HL-60 (cell line): ENCODE results near the gene PRR18.

Source experiments
- DNase-seq, 2 experiments: peaks; one replicate each; pipeline ENCODE4 v3.0.0-alpha.2; 2010 to 2020; ENCODE audit warnings: low read depth in 1 of 2, low spot score in 1 of 2
- H3K27ac ChIP-seq: fragments of 250-450 bp; sonication (Bioruptor Pico); replicated peaks from 2 replicates; pipeline ENCODE4 v1.5.1; 2020; ENCODE audit warnings: mild to moderate bottlenecking, moderate library complexity
- H3K27me3 ChIP-seq: fragments of 250-450 bp; sonication (Bioruptor Pico); 2 replicates; pipeline ENCODE4 v1.5.1; 2021; ENCODE audit warnings: mild to moderate bottlenecking, moderate library complexity; ENCODE audit not compliant: insufficient read depth, poor library complexity, severe bottlenecking
- H3K4me3 ChIP-seq: replicated peaks from 2 replicates; pipeline ENCODE4 v1.5.1; 2011; ENCODE audit warnings: mild to moderate bottlenecking, control low read depth, low read length; ENCODE audit not compliant: insufficient read depth
- GABPA ChIP-seq: IDR thresholded peaks from 2 replicates; pipeline ENCODE4 v1.6.1; 2012; ENCODE audit warnings: low read depth
- POLR2AphosphoS5 ChIP-seq: IDR thresholded peaks from 2 replicates; pipeline ENCODE4 v1.6.1; 2012; ENCODE audit warnings: low read depth
- SPI1 ChIP-seq: IDR thresholded peaks from 2 replicates; pipeline ENCODE4 v1.6.1; 2012; ENCODE audit warnings: low read depth, mild to moderate bottlenecking, borderline replicate concordance
- TF ChIP-seq, protein P1 (sequence below): IDR thresholded peaks from 2 replicates; pipeline ENCODE4 v1.6.1; 2012; ENCODE audit warnings: low read depth; ENCODE audit not compliant: insufficient replicate concordance
- TF ChIP-seq, protein P2 (sequence below): IDR thresholded peaks from one replicate; pipeline ENCODE4 v1.5.1; 2011; ENCODE audit warnings: low read length, control low read depth, inconsistent platforms; ENCODE audit not compliant: insufficient read depth

Gene PRR18

DNA sequence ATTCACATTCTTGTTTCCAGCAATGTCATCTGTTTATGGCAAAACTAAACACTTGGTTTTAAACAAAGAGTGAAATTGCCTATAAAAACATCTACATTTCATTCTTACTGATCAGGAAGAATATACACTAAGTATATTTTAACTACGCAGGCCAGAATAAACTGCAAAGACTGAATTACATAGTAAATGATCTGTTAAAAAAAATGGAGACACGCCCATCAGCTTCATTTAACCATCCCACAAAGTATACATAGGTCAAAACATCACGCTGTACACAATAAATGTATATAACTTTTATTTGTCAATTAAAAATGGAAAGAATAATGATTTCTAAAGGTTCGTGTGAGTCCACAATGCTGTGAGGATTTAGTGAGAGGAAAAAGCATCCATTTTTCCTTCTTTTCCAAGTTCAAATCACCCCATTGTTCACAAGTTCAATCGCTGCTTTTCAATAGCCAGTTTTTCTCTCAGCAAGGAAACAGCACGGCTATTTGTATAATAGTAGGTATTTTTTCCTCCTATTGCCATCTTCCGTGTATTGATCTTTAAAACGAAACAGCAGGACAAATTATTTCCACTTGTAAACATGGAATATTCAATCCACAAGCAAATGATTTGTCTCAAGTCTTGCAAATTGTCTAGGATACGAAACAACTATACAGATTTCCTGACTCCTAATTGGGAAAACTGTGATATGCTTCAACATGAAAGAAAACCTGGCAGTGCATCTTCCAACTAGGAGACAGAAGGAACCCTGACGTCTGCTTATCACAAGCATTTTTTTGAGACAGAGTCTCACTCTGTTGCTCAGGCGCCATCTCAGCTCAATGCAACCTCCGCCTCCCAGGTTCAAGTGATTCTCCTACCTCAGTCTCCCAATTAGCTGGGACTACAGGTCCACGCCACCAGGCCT is 23.6 kb upstream of the PRR18 start:
- H3K4me3 ChIP-seq: no peak overlapping the region
- no peaks in the 10 kb centered on the region for H3K27me3 ChIP-seq
- TF ChIP-seq, protein P1, sequence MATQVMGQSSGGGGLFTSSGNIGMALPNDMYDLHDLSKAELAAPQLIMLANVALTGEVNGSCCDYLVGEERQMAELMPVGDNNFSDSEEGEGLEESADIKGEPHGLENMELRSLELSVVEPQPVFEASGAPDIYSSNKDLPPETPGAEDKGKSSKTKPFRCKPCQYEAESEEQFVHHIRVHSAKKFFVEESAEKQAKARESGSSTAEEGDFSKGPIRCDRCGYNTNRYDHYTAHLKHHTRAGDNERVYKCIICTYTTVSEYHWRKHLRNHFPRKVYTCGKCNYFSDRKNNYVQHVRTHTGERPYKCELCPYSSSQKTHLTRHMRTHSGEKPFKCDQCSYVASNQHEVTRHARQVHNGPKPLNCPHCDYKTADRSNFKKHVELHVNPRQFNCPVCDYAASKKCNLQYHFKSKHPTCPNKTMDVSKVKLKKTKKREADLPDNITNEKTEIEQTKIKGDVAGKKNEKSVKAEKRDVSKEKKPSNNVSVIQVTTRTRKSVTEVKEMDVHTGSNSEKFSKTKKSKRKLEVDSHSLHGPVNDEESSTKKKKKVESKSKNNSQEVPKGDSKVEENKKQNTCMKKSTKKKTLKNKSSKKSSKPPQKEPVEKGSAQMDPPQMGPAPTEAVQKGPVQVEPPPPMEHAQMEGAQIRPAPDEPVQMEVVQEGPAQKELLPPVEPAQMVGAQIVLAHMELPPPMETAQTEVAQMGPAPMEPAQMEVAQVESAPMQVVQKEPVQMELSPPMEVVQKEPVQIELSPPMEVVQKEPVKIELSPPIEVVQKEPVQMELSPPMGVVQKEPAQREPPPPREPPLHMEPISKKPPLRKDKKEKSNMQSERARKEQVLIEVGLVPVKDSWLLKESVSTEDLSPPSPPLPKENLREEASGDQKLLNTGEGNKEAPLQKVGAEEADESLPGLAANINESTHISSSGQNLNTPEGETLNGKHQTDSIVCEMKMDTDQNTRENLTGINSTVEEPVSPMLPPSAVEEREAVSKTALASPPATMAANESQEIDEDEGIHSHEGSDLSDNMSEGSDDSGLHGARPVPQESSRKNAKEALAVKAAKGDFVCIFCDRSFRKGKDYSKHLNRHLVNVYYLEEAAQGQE: no peak
- no peak for TF ChIP-seq POLR2AphosphoS5
- TF ChIP-seq, protein P2, sequence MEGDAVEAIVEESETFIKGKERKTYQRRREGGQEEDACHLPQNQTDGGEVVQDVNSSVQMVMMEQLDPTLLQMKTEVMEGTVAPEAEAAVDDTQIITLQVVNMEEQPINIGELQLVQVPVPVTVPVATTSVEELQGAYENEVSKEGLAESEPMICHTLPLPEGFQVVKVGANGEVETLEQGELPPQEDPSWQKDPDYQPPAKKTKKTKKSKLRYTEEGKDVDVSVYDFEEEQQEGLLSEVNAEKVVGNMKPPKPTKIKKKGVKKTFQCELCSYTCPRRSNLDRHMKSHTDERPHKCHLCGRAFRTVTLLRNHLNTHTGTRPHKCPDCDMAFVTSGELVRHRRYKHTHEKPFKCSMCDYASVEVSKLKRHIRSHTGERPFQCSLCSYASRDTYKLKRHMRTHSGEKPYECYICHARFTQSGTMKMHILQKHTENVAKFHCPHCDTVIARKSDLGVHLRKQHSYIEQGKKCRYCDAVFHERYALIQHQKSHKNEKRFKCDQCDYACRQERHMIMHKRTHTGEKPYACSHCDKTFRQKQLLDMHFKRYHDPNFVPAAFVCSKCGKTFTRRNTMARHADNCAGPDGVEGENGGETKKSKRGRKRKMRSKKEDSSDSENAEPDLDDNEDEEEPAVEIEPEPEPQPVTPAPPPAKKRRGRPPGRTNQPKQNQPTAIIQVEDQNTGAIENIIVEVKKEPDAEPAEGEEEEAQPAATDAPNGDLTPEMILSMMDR: no peak
- TF ChIP-seq SPI1: no peak
- TF ChIP-seq GABPA: no peak
- no peak for DNase-seq
- H3K27ac ChIP-seq: no peak overlapping the region

DNA sequence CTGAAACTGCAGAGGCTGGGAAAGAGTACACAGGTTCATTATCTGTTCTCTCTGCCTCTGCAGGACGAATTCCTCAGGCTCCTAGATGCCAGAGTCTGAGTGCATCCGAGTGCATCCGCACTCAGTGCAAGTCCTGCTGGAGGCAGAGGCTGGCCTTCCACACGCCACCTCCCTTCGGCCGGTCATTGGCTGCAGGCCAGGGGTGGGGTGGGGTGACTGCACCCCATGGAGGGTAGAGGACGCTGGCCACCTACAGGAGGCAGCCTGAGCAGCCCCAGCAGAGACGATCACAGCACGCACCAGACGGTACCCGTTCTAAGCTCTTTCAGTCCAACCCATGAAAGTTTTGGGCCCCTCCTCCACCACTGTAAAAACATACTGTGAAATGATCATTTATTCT is 22.4 kb upstream of the PRR18 start:
- DNase-seq: no peak
- TF ChIP-seq GABPA (no peak), POLR2AphosphoS5 (no peak), SPI1 (no peak)
- TF ChIP-seq, protein P2: no peak
- TF ChIP-seq, protein P1: no peak
- Histone ChIP-seq H3K27me3 (no peaks in the 10 kb centered on the region), H3K4me3 (no peak overlapping the region), H3K27ac (no peak overlapping the region)

DNA sequence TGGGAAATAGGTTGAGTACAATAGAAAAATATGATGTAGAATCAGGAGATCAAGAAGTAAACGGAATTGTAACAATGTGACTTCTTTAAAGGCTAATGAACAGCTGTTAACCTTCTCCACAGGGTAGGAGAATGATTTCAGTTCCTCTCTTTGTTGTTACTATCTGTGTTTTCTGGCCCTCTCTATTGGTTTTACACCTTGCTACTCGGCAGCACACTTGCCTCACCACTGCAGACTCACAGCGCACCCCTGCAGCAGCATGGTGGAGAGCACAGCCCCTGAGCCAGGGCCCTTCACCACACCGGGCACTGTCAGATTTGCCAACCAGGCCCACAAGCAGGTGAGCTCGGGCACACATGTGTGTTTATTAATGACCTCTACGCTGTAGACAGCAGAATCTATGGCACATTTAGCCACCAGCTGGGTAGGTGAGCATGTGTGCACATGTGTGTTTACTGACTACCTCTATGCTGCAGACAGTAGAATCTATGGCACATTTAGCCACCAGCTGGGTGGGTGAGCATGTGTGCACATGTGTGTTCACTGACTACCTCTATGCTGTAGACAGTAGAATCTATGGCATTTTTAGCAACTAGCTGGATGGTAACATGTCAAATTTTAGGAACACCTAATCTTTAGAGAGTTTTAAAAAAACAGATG is 17.3 kb upstream of the PRR18 start:
- no peaks in the 10 kb centered on the region for H3K27me3 ChIP-seq
- no peak overlapping the region for H3K4me3 ChIP-seq
- no peak overlapping the region for H3K27ac ChIP-seq
- TF ChIP-seq SPI1 (no peak), POLR2AphosphoS5 (no peak), GABPA (no peak)
- TF ChIP-seq, protein P1: no peak
- TF ChIP-seq, protein P2: no peak
- DNase-seq: no peak
